ENCODE results near the gene WNT2.
A peak's percentile ranks its signal among the peaks of the same experiment; 100 is the strongest.

Gene WNT2

DNA sequence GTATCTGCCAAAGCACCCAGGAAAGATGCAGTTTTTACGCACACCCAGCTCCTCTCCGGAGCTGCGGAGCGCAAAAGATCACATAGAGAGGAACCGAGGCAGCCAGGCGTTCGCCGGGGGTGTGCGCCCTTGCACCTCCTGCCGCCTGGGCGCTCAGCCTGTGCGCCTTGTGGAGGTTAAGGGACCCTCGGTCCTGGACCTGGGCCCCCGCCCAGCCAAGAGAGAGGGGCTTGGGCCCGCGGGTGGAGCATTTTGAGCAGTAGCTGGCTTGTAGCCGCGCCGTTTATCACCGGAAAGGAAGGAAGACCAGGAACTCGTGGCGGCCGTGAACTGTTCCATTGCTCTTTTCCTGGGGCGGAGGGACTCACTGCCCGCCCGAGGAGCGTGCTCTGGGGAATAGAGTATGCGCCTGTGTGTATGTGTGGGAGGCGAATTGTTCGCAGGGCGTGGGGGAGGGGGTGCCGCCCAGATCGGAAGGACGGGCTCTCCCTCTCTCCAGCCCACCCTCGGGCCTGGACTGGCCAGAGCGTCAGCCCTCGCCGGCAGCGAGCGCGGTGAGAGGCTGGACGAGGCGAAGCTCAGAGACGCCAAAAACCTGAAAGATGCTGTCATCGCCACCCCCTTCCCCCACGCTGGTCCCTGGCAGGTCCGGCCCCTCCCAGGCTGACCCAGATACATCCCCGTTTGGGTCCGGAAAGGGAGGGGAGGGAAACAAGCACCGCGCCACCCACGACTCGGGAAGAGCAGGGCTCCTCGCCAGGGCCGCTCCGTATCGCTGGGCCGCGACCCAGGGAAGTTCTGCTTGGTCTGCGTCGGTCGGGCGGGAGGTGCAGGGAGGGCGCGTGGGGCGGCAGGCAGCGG lies 1.2 kb upstream of the WNT2 start:
- H3K36me3 ChIP-seq (ENCODE audit: control insufficient read depth in 4 of 4, insufficient read depth in 4 of 4, low read length in 3 of 4), result no peaks in the 10 kb centered on the region
- H3K4me1 ChIP-seq (ENCODE audit: control extremely low read depth in 1 of 4, control insufficient read depth in 4 of 4, insufficient read depth in 4 of 4, low read length in 3 of 4), result peaks cover 0 to 25% (median 20%) of the 10 kb centered on the region in 4 experiments
- POLR2A ChIA-PET, result no interaction called here
- peak in 2 of 3 donors; percentile 14 to 21 for DNase-seq
- peaks cover 2 to 17% (median 3%) of the 10 kb centered on the region in 5 experiments for H3K9me3 ChIP-seq (ENCODE audit: control extremely low read depth in 1 of 5, control insufficient read depth in 4 of 5, insufficient read depth in 2 of 5, low read depth in 1 of 5, low read length in 4 of 5)
- peaks cover 16 to 77% (median 38%) of the 10 kb centered on the region in 5 experiments for H3K27me3 ChIP-seq (replicated peaks in 2 of 5; ENCODE audit: control insufficient read depth in 4 of 5, insufficient read depth in 5 of 5, low read length in 4 of 5)
- 1% methylated on average over 43 of the region's 67 CpGs for WGBS (ENCODE audit: insufficient coverage)
- H3K4me3 ChIP-seq (ENCODE audit: control insufficient read depth in 1 of 7, extremely low read depth in 1 of 7, insufficient read depth in 4 of 7, low read depth in 2 of 7, low read length in 6 of 7), result peak overlapping the region in 5 of 7 experiments; percentile 19 to 68 (median 46)
- CTCF ChIA-PET, result interaction anchor here (1.1 kb wide), 1 partner anchor 10 kb away, joined by 3 read pairs; no protein-coding TSS in a partner anchor
- H3K27ac ChIP-seq (ENCODE audit: insufficient read depth in 1 of 2, low read depth in 1 of 2, low read length in 2 of 2, poor library complexity in 1 of 2, severe bottlenecking in 2 of 2), result no peak overlapping the region

DNA sequence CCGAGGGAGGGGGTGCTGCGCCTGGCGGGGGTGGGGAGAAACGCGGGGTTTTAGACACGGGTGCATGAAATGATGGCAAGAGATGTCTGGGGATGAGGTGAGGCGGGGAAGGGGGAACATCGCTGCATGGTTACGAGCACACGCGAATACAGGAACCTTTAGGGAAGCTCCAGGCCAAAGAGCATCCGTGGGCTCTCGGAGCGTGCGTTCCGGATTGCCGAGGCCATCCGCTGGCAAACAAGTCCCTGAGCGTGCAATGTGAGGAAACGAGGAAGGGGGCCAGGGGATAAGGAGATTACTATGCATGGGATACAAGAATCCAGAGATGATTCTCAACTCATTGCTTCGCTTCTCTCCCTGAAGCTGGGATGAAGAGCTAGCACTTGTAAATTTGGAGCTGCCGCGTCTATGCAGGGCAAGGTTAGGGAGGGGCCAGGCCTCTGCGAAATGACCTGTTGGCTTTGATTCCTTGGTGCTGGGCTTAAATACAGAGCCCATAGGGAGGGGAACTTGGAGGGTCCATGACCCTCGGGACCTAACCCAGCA lies 520 bp upstream of the WNT2 start:
- WGBS (ENCODE audit: insufficient coverage), result 0% methylated on average over 19 of the region's 25 CpGs
- Histone ChIP-seq H3K4me3 (ENCODE audit: control insufficient read depth in 1 of 7, extremely low read depth in 1 of 7, insufficient read depth in 4 of 7, low read depth in 2 of 7, low read length in 6 of 7) (peak overlapping the region in 5 of 7 experiments; percentile 32 to 68 (median 53)), H3K27ac (ENCODE audit: insufficient read depth in 1 of 2, low read depth in 1 of 2, low read length in 2 of 2, poor library complexity in 1 of 2, severe bottlenecking in 2 of 2) (no peak overlapping the region), H3K27me3 (replicated peaks in 2 of 5; ENCODE audit: control insufficient read depth in 4 of 5, insufficient read depth in 5 of 5, low read length in 4 of 5) (peaks cover 18 to 80% (median 38%) of the 10 kb centered on the region in 5 experiments), H3K9me3 (ENCODE audit: control extremely low read depth in 1 of 5, control insufficient read depth in 4 of 5, insufficient read depth in 2 of 5, low read depth in 1 of 5, low read length in 4 of 5) (peaks cover 2 to 17% (median 3%) of the 10 kb centered on the region in 5 experiments), H3K36me3 (ENCODE audit: control insufficient read depth in 4 of 4, insufficient read depth in 4 of 4, low read length in 3 of 4) (no peaks in the 10 kb centered on the region), H3K4me1 (ENCODE audit: control extremely low read depth in 1 of 4, control insufficient read depth in 4 of 4, insufficient read depth in 4 of 4, low read length in 3 of 4) (peaks cover 0 to 25% (median 20%) of the 10 kb centered on the region in 4 experiments)
- DNase-seq, result peak; percentile 14 to 60 (median 40)
- ChIA-PET CTCF (no interaction called here), POLR2A (no interaction called here)

DNA sequence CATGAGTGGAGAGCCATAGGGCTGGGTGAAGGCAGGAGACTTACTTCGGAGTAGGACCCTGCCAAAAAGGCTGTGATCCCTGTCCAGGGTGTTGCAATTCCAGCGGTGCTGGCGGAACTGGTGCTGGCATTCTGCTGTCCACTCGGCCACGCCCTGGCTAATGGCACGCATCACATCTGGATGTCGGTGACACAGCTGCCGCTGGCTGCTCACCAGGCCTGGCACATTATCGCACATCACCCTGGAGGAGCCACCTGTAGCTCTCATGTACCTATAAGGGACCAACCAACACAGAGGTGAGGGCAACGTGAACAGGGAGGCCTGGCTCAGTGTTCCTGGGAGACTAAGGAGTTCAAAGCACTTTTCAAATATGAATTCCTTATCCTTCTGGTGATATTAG lies 2.3 kb downstream of the WNT2 start:
- Histone ChIP-seq H3K4me3 (ENCODE audit: control insufficient read depth in 1 of 7, extremely low read depth in 1 of 7, insufficient read depth in 4 of 7, low read depth in 2 of 7, low read length in 6 of 7) (no peak overlapping the region), H3K9me3 (ENCODE audit: control extremely low read depth in 1 of 5, control insufficient read depth in 4 of 5, insufficient read depth in 2 of 5, low read depth in 1 of 5, low read length in 4 of 5) (peaks cover 0 to 2% (median 0%) of the 10 kb centered on the region in 5 experiments), H3K27ac (ENCODE audit: insufficient read depth in 1 of 2, low read depth in 1 of 2, low read length in 2 of 2, poor library complexity in 1 of 2, severe bottlenecking in 2 of 2) (no peak overlapping the region), H3K27me3 (replicated peaks in 2 of 5; ENCODE audit: control insufficient read depth in 4 of 5, insufficient read depth in 5 of 5, low read length in 4 of 5) (peaks cover 19 to 68% (median 34%) of the 10 kb centered on the region in 5 experiments), H3K4me1 (ENCODE audit: control extremely low read depth in 1 of 4, control insufficient read depth in 4 of 4, insufficient read depth in 4 of 4, low read length in 3 of 4) (peaks cover 0 to 25% (median 20%) of the 10 kb centered on the region in 4 experiments), H3K36me3 (ENCODE audit: control insufficient read depth in 4 of 4, insufficient read depth in 4 of 4, low read length in 3 of 4) (no peaks in the 10 kb centered on the region)
- WGBS (ENCODE audit: insufficient coverage), result 92% methylated on average over 10 of the region's 10 CpGs
- no peak for DNase-seq
- ChIA-PET POLR2A (no interaction called here), CTCF (no interaction called here)

DNA sequence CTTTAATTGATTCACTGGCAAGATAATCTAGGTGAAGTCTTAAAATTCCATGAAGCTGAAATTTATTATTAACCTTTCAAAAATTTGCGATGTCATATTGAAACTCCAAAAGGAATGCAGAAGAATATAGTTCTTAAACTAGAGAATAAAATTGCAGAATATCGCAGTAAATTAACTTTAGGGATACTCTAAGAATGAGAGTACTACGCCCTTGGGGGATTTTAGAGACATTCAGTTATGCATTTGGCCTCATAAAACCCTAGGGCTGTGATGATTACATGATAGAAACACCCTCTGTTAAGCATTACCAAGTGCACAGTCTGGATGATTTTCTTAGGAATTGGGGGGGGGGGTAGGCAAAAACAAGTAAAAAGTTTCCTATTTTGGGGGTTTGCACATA lies 3.7 kb downstream of the WNT2 start:
- Histone ChIP-seq H3K9me3 (ENCODE audit: control extremely low read depth in 1 of 5, control insufficient read depth in 4 of 5, insufficient read depth in 2 of 5, low read depth in 1 of 5, low read length in 4 of 5) (no peaks in the 10 kb centered on the region), H3K4me3 (ENCODE audit: control insufficient read depth in 1 of 7, extremely low read depth in 1 of 7, insufficient read depth in 4 of 7, low read depth in 2 of 7, low read length in 6 of 7) (no peak overlapping the region), H3K27me3 (replicated peaks in 2 of 5; ENCODE audit: control insufficient read depth in 4 of 5, insufficient read depth in 5 of 5, low read length in 4 of 5) (peaks cover 11 to 54% (median 32%) of the 10 kb centered on the region in 5 experiments), H3K27ac (ENCODE audit: insufficient read depth in 1 of 2, low read depth in 1 of 2, low read length in 2 of 2, poor library complexity in 1 of 2, severe bottlenecking in 2 of 2) (no peak overlapping the region), H3K4me1 (ENCODE audit: control extremely low read depth in 1 of 4, control insufficient read depth in 4 of 4, insufficient read depth in 4 of 4, low read length in 3 of 4) (peaks cover 0 to 19% (median 16%) of the 10 kb centered on the region in 4 experiments), H3K36me3 (ENCODE audit: control insufficient read depth in 4 of 4, insufficient read depth in 4 of 4, low read length in 3 of 4) (no peaks in the 10 kb centered on the region)
- DNase-seq, result no peak
- 100% methylated on average over 2 of the region's 3 CpGs for WGBS (ENCODE audit: insufficient coverage)
- ChIA-PET CTCF (no interaction called here), POLR2A (no interaction called here)

DNA sequence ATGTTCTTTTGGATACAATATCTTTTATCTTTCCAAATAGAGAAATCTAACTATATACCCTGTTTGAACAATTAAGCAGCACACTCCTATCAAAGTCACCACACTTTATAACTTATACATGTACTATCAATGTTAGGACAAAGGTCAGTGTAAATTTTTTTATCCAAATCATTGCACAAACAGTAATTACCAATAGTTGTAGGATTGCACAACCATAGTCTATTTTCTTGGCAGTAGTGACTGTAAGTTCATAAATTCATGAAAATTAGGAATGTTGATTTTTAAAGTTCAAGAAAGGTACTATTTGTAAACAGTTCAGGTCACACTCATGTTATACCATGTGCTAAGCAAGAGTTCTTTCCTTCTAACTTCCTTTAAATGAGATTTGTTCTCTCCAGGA lies 9.3 kb downstream of the WNT2 start:
- Histone ChIP-seq H3K36me3 (ENCODE audit: control insufficient read depth in 4 of 4, insufficient read depth in 4 of 4, low read length in 3 of 4) (no peaks in the 10 kb centered on the region), H3K4me1 (ENCODE audit: control extremely low read depth in 1 of 4, control insufficient read depth in 4 of 4, insufficient read depth in 4 of 4, low read length in 3 of 4) (no peaks in the 10 kb centered on the region), H3K27ac (ENCODE audit: insufficient read depth in 1 of 2, low read depth in 1 of 2, low read length in 2 of 2, poor library complexity in 1 of 2, severe bottlenecking in 2 of 2) (no peak overlapping the region), H3K9me3 (ENCODE audit: control extremely low read depth in 1 of 5, control insufficient read depth in 4 of 5, insufficient read depth in 2 of 5, low read depth in 1 of 5, low read length in 4 of 5) (no peaks in the 10 kb centered on the region), H3K4me3 (ENCODE audit: control insufficient read depth in 1 of 7, extremely low read depth in 1 of 7, insufficient read depth in 4 of 7, low read depth in 2 of 7, low read length in 6 of 7) (no peak overlapping the region), H3K27me3 (replicated peaks in 2 of 5; ENCODE audit: control insufficient read depth in 4 of 5, insufficient read depth in 5 of 5, low read length in 4 of 5) (peaks cover 0 to 10% (median 5%) of the 10 kb centered on the region in 5 experiments)
- no peak for DNase-seq
- ChIA-PET POLR2A (no interaction called here), CTCF (no interaction called here)

DNA sequence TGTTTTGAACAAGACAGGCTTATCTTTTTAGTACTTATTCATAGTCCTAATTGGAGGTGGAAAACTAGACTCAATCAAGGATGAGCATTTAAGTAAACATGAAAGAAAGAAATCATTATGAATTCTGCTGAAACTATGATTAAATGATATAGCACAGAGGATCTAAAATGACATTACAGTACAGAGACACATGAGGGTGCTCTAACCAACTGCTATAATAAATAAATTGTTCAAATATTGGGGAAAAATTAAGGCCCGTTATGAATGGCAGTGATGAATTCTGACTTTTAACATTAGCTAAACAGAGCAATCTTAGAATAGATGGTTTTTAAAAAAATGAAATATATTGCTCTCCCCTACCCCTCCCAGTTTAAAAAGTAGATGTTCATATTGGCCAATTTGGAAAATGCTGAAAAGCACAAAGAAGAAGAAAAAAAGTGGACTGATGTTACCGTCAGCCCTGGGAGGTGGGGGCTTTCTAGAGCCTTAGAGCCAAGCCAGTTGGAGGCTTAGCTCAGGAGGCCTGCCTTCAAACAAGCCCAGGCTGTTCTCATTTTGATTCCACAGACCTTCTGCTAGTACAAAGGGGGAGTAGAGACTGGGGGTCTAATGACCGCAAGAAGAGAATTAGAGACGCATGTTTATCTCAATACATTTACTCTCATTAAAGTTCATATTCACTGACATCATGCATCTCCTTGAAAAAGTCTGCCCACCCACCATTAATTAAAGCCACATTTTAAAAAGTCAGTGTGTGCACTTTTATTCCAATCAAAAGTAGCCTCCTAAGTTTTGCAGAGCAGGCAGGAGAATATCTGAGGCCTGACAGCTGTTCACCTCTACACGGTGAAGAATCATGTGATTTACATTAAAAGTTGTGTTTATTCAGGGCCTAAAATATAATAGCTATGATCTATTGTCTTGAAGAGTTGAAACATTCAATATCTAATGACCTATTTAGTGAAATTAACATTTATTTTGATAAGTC lies 10.0 kb downstream of the WNT2 start:
- WGBS (ENCODE audit: insufficient coverage), result 100% methylated on average over 1 of the region's 5 CpGs
- Histone ChIP-seq H3K27ac (ENCODE audit: insufficient read depth in 1 of 2, low read depth in 1 of 2, low read length in 2 of 2, poor library complexity in 1 of 2, severe bottlenecking in 2 of 2) (no peak overlapping the region), H3K27me3 (replicated peaks in 2 of 5; ENCODE audit: control insufficient read depth in 4 of 5, insufficient read depth in 5 of 5, low read length in 4 of 5) (peaks cover 0 to 11% (median 2%) of the 10 kb centered on the region in 5 experiments), H3K4me3 (ENCODE audit: control insufficient read depth in 1 of 7, extremely low read depth in 1 of 7, insufficient read depth in 4 of 7, low read depth in 2 of 7, low read length in 6 of 7) (no peak overlapping the region), H3K4me1 (ENCODE audit: control extremely low read depth in 1 of 4, control insufficient read depth in 4 of 4, insufficient read depth in 4 of 4, low read length in 3 of 4) (no peaks in the 10 kb centered on the region), H3K36me3 (ENCODE audit: control insufficient read depth in 4 of 4, insufficient read depth in 4 of 4, low read length in 3 of 4) (no peaks in the 10 kb centered on the region), H3K9me3 (ENCODE audit: control extremely low read depth in 1 of 5, control insufficient read depth in 4 of 5, insufficient read depth in 2 of 5, low read depth in 1 of 5, low read length in 4 of 5) (no peaks in the 10 kb centered on the region)
- CTCF ChIA-PET, result no interaction called here
- no peak for DNase-seq
- POLR2A ChIA-PET, result no interaction called here

Data from common myeloid progenitor, CD34-positive (primary cell).